GM21447 (cell line): ENCODE results near the gene TMEM128.

Experiments
- ATAC-seq: cut with Tn5 transposase; IDR thresholded peaks from one replicate; pipeline ENCODE4 v1.9.1; 2021; ENCODE audit not compliant: unreplicated experiment

The TMEM128 gene, protein sequence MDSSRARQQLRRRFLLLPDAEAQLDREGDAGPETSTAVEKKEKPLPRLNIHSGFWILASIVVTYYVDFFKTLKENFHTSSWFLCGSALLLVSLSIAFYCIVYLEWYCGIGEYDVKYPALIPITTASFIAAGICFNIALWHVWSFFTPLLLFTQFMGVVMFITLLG

DNA sequence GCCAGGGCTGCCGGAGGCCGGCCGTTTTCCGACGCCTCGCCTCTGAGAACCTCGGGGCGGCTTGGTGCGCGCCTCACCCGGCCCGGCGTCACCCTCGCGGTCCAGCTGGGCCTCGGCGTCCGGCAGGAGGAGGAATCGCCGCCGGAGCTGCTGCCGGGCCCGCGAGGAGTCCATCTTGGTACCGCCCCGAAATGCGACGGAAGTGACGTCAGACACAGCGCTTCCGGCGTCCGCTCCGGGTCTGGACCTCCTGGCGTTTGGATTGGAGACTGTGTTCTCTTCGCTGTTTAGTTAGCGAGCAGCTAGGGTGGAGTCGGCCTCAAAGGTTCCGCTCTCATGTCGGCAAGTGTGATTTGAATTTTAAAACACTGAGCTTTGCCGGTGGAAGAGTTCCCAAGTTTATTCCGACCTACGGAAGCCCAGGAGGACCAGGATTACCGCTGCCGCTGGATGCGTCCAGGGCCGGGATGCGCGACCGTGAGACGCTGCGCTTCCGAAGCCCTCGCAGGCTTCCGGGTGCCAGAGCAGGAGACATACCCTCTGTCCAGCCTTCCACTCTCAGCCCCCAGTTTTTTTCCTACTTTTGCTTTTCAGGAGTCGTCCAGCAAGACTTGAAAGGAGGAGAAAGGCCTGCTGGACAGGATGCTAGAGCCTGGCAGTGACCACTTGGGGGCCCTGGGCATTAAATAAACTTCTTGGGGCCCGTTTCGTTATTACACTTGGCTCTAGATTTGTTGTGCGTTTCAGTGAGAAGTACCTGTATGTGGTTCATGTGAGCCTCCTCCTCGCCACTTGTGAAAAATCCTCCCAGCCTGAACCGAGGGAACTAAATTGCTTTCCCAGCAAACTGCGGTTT, at the start of gene TMEM128:
Gene TMEM128, minus strand, starts transcription at position 195 of the 856 bp plus-strand sequence. Its CDS starts 21 bp downstream, at position 174.
- ATAC-seq = peak; percentile 94

- no peak for ATAC-seq
These were observed 48.3 kb upstream of the TMEM128 start for GRCh38 chr4:4296283-4296846.

- ATAC-seq = no peak
These were observed 45.3 kb upstream of the TMEM128 start for GRCh38 chr4:4293279-4293678.

DNA sequence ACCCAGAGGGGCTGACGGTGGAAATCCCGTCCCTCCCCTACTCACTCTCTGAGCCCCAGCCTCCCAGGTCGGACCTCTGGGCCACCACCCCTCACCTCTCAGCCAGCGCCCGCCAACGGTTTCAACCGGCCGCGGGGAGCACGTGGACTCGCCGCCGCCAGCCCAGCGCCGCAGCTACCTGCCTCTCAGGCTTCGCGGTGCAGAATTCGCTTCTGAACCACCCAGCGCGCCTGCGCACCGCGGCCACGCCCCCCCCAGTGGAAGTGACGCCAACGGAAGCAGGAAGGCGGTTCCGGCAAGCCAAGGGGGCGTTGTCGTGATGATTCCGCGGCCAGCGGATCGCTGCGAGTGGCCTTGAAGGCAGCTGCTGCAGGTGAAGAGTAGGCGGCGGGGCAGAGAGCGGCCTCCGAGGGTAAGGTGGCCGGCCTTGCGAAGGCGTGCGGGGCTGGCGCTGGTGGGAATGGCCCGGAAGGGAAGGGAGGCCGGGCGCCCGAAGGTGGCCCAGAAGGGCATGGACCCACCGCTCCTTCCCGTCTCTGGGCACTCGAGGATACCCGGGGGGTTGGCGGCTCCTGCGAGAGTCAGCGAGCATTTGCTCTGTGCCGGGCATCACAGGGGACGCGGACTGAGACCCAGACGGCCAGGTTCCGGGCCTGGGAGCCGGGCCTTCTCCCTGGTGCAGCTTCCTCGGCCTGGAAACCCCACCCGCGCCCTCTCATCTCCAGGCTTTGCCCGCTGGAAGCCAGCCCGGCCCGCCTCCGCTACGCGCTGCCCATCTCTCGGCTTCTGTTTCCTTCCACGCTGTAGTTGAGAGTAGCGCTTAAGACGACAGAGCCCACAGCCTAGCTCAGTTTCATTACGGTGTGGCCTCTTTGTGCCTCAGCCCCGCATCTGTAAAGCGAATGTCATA, 42.2 kb upstream of the TMEM128 start, which contains the start of the genes LYAR and ZBTB49:
Gene LYAR, minus strand, starts transcription at position 214 of the 910 bp plus-strand sequence. CDS start 6,412 bp downstream, outside the sequence.
Gene ZBTB49, plus strand, starts transcription at position 311 of the 910 bp plus-strand sequence. CDS start 9,695 bp downstream, outside the sequence.
- ATAC-seq = peak; percentile 89

GRCh38 chr4:4289597-4289940, 41.5 kb upstream of the TMEM128 start:
- peak; percentile 11 for ATAC-seq

DNA sequence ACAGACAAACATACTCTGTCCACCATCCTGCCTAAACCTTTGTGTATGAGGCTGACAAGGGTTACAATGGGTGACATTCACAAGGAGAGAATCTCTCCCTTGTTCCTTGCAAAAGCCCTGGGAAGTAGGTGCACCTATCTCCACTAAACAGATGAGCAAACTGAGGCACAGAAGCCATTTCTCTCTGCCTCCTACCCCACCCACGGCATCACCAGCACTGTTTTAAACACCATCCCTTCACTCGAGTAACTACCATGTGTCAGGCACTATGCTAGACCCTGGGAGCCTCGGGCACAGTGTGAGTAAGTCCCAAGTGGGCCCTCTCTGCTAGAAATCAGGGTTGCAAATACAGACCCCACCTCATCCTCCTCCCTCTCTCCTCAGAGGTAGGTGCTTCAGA, 41.0 kb upstream of the TMEM128 start:
- ATAC-seq = no peak

GRCh38 chr4:4288098-4288497, 40.1 kb upstream of the TMEM128 start:
- no peak for ATAC-seq

- ATAC-seq = no peak
These were observed 37.0 kb upstream of the TMEM128 start for GRCh38 chr4:4284827-4285618.

- ATAC-seq = no peak
These were observed 33.8 kb upstream of the TMEM128 start for GRCh38 chr4:4281787-4282186.

DNA sequence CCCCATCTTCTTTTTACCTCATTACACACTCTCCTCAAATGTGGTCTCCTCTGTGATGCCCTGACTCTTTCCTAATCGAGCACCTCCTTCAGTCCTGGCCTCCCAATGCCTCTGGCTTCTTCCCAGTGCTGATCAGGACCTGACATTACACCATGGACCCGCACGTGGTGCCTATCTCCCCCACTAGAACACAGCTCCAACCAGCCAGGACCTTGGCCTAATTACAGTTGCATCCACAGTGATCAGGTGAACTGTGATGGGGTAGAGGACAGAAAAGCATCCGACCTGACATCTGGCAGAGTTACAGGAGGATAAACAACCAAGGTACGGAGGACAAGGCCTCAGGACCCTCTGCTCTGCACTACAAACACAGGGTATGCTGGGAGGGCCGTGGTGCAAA, 29.5 kb upstream of the TMEM128 start:
- no peak for ATAC-seq

- no peak for ATAC-seq
These were observed 26.2 kb upstream of the TMEM128 start for GRCh38 chr4:4274226-4274625.

DNA sequence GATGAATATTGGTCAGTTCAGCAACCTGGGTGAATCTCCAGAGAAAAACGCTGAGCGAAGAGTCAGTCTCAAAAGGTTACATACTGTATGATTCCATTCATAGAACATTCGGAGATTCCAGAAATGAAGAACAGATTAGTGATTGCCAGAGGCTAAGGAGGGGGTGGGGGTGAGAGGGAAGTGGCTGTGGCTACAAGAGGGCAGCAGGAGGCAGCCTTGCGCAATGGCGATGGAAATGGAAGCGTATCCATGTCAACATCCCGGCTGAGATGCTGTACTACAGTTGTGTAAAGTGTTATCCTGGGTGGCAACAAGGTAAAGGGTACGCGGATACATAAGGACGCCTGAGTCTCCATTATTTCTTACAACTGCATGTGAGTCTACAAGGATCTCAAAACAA, 23.9 kb upstream of the TMEM128 start:
- no peak for ATAC-seq

- ATAC-seq = no peak
These were observed 22.5 kb upstream of the TMEM128 start for GRCh38 chr4:4270529-4270928.

GRCh38 chr4:4269856-4270255, 21.8 kb upstream of the TMEM128 start:
- no peak for ATAC-seq

GRCh38 chr4:4269331-4269731, 21.3 kb upstream of the TMEM128 start:
- no peak for ATAC-seq

DNA sequence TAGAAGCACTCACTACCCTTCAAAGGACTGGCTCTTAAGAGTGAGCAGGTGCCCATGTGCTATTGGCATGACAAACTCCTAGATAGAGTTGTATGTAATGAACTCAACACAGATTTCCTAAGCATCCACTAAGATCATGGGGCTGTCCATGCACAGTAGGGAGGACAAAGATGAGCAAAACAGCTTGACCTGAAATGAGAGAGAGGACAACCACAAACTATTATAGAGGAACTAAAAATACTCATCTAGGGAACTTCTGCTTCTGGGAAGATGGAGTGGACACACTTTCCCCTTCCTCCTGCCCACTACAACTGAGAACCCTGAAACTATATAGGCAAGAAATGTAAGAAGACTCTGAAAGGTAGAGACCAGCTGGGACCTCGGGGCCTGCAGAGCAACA, 20.8 kb upstream of the TMEM128 start:
- no peak for ATAC-seq

GRCh38 chr4:4267981-4268380, 20.0 kb upstream of the TMEM128 start:
- ATAC-seq = no peak

DNA sequence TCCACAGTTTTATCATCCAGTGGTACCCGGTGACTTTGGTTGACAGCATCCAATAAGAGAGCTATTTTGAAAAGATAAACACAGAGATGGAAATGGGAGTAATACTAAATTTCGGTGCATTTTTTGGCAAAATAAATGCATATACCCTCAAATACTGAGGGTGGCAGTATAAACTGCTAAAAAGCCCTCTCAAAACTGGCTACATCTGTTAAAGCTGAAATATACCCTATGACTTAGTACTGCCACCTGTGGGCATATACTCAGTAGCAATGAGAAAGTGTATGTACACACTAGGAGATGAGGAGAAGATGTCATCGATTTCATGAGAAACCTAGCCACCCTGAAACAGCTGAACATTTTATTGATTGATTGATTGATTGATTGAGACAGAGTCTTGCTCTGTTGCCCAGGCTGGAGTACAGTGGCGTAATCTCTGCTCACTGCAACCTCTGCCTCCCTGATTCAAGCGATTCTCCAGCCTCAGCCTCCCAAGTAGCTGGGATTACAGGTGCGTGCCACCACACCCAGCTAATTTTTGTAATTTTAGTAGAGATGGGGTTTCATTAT, 12.2 kb upstream of the TMEM128 start:
- ATAC-seq = peak; percentile 53

- ATAC-seq = no peak
These were observed 11.6 kb upstream of the TMEM128 start for GRCh38 chr4:4259484-4260100.
